PFSK-1 (cell line): Measurements from ENCODE around the gene WDR70.

Experiments used
- POLR2AphosphoS5 ChIP-seq: IDR thresholded peaks from 2 replicates; pipeline ENCODE4 v1.6.1; 2012; ENCODE audit warnings: low read depth, mild to moderate bottlenecking, control low read depth, low read length, moderate library complexity
- TAF1 ChIP-seq: IDR thresholded peaks from 2 replicates; pipeline ENCODE4 v1.6.1; 2012; ENCODE audit warnings: low read length, control low read depth, borderline replicate concordance; ENCODE audit not compliant: insufficient read depth

DNA sequence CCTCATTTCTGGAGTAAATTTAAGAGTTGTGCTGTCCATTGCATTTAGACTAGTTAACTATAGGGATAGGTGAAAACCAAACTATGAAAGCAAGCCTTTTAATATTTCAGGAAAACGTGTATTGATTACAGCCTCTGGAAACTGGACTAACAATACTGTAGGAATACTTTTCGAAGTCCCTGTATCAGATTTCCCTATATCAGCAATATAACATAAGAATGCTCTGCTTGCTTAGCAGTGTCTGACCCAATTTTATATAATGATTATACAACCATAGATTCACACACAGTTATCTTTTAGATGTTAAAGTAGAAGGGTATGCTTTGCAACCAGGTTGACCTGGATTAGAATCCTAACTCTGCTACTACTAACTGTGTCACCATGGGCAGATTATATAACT, 203.1 kb downstream of the WDR70 start:
- TF ChIP-seq POLR2AphosphoS5, result no peak
- no peak for TF ChIP-seq TAF1
